ENCODE measurements around the gene SPATA20. TPM values are rescaled to one million over a fixed set of nuclear protein-coding genes. Genes with fewer than 3 reads are reported as not detected.

SPATA20 gene
- total and polyA plus RNA-seq, 2 of the 13 experiments (the other 11 are each of a cell fraction or from before 2014, with no cell fraction given) = 36.1 to 64.8 TPM

- 0 out of 2 replicates have a peak, but pooled peaks have one; percentile 3 for TF ChIP-seq ZNF292 (CRISPR knock-in tag; IDR thresholded peaks at IDR 0.05; ENCODE audit: borderline replicate concordance, low read depth)
- no peak for TF ChIP-seq CHD2 (IDR thresholded peaks at IDR 0.05; ENCODE audit: low read depth, low read length)
- 0 out of 2 replicates have a peak, but pooled peaks have one; percentile 38 for TF ChIP-seq ZNF3 (CRISPR knock-in tag; IDR thresholded peaks at IDR 0.05)
These were observed 31.9 kb upstream of the SPATA20 start (continued) for GRCh38 chr17:50514936-50515702.

- Histone ChIP-seq H3K4me1 (ENCODE audit: insufficient read depth, low read length) (peaks cover 53% of the 10 kb centered on the region), H3K27me3 (ENCODE audit: control insufficient read depth in 1 of 2, insufficient read depth in 2 of 2, low read length in 2 of 2) (no peaks in the 10 kb centered on the region), H3K4me2 (ENCODE audit: low read depth, low read length) (no peak overlapping the region), H3K79me2 (ENCODE audit: insufficient read depth, low read length) (no peaks in the 10 kb centered on the region), H3K9me3 (ENCODE audit: low read length) (no peaks in the 10 kb centered on the region), H4K20me1 (ENCODE audit: insufficient read depth, low read length) (no peaks in the 10 kb centered on the region), H3K27ac (ENCODE audit: extremely low read length, insufficient read depth, low read length) (no peak overlapping the region), H3K36me3 (replicated peaks in 1 of 2; ENCODE audit: control insufficient read depth in 1 of 2, insufficient read depth in 2 of 2, low read length in 2 of 2) (no peaks in the 10 kb centered on the region), H3K9ac (ENCODE audit: insufficient read depth, low read depth, low read length) (no peak overlapping the region), H3K4me3 (replicated peaks in 1 of 3; ENCODE audit: insufficient read depth in 1 of 3, low read depth in 2 of 3, low read length in 3 of 3) (no peak overlapping the region), H2AFZ (ENCODE audit: low read length) (no peak overlapping the region)
- in situ Hi-C loops (cut with HindIII; ENCODE audit: extremely low pct_ligation_motif_present, low pct_unique_long_range_greater_than_20kb) = no loop called here
- ChIA-PET CTCF (ENCODE audit: low intra/inter-chr PET ratio, low total read pairs) (no interaction called here), POLR2A (interaction anchor here (1.0 to 3.2 kb wide), 4 partner anchors 15 to 38 kb away, joined by 3 to 37 read pairs (median 11); partner anchors contain the start of gene EPN3)
- no TSS peak for BruUV-seq (replicated peaks)
- DNase-seq (ENCODE audit: low spot score) (no peak), ATAC-seq (no peak), FAIRE-seq (no peak)
- intact Hi-C loops (cut with micrococcal nuclease; ENCODE audit: unreplicated experiment) = no loop called here
- 81% methylated on average over 4 of the region's 4 CpGs for WGBS (ENCODE audit: low lambda C conversion rate)
- TF ChIP-seq ZNF567 (CRISPR knock-in tag; IDR thresholded peaks at IDR 0.05; ENCODE audit: borderline replicate concordance) (no peak), ZNF678 (CRISPR knock-in tag; IDR thresholded peaks at IDR 0.05) (no peak), CREBL2 (CRISPR knock-in tag; IDR thresholded peaks at IDR 0.05; ENCODE audit: borderline replicate concordance) (no peak), ZNF576 (CRISPR knock-in tag; IDR thresholded peaks at IDR 0.05) (no peak), ZKSCAN5 (CRISPR knock-in tag; IDR thresholded peaks at IDR 0.05) (no peak), HINFP (CRISPR knock-in tag; IDR thresholded peaks at IDR 0.05; ENCODE audit: low read depth) (no peak), E2F1 (CRISPR knock-in tag; IDR thresholded peaks at IDR 0.05) (no peak), PHB2 (IDR thresholded peaks at IDR 0.05; ENCODE audit: partially characterized antibody) (no peak), KAT2B (IDR thresholded peaks at IDR 0.05; ENCODE audit: borderline replicate concordance, low read depth, low read length) (no peak)
These were observed 30.0 kb upstream of the SPATA20 start for GRCh38 chr17:50517011-50517410.

Measured in HepG2 (cell line).